ENCODE measurements around the gene LGR6.

LGR6 gene

GRCh38 chr1:202221911-202222909 is 28.6 kb downstream of the LGR6 start (continued):
- TF ChIP-seq ZNF169 (tag by site-specific recombination; IDR thresholded peaks at IDR 0.05) (no peak), INSM2 (tag by site-specific recombination; IDR thresholded peaks at IDR 0.05) (peak; percentile 64), PRDM4 (tag by site-specific recombination; IDR thresholded peaks at IDR 0.05) (no peak), ZNF404 (tag by site-specific recombination; IDR thresholded peaks at IDR 0.05) (no peak), HIC1 (tag by site-specific recombination; IDR thresholded peaks at IDR 0.05) (no peak; the same call in 1 of the 2 replicates), KLF7 (tag by site-specific recombination; IDR thresholded peaks at IDR 0.05; ENCODE audit: borderline replicate concordance) (no peak), ZNF776 (tag by site-specific recombination; IDR thresholded peaks at IDR 0.05; ENCODE audit: borderline replicate concordance) (no peak), ZBTB6 (tag by site-specific recombination; IDR thresholded peaks at IDR 0.05) (no peak), ZBTB17 (tag by site-specific recombination; IDR thresholded peaks at IDR 0.05) (no peak; the same call in 1 of the 2 replicates), ZNF394 (tag by site-specific recombination; IDR thresholded peaks at IDR 0.05; ENCODE audit: borderline replicate concordance) (no peak), ZNF37A (tag by site-specific recombination; IDR thresholded peaks at IDR 0.05) (no peak), ZEB2 (tag by site-specific recombination; IDR thresholded peaks at IDR 0.05) (peak; percentile 52; the same call in 1 of the 2 replicates), PRDM1 (tag by site-specific recombination; IDR thresholded peaks at IDR 0.05) (no peak), PATZ1 (tag by site-specific recombination; IDR thresholded peaks at IDR 0.05) (peak; percentile 88), ZSCAN4 (tag by site-specific recombination; IDR thresholded peaks at IDR 0.05) (no peak), ZNF610 (tag by site-specific recombination; IDR thresholded peaks at IDR 0.05; ENCODE audit: borderline replicate concordance) (no peak), ZNF529 (tag by site-specific recombination; IDR thresholded peaks at IDR 0.05; ENCODE audit: insufficient replicate concordance) (no peak), ZNF362 (tag by site-specific recombination; IDR thresholded peaks at IDR 0.05) (no peak), ZNF623 (tag by site-specific recombination; IDR thresholded peaks at IDR 0.05) (no peak), ZNF488 (tag by site-specific recombination; IDR thresholded peaks at IDR 0.05) (no peak), ZNF114 (tag by site-specific recombination; IDR thresholded peaks at IDR 0.05) (no peak), GLIS1 (tag by site-specific recombination; IDR thresholded peaks at IDR 0.05) (peak; percentile 92), ZFHX2 (tag by site-specific recombination; conservative IDR thresholded peaks at IDR 0.05) (peak; percentile 95), KLF16 (tag by site-specific recombination; IDR thresholded peaks at IDR 0.05) (no peak), ZSCAN30 (tag by site-specific recombination; IDR thresholded peaks at IDR 0.05) (no peak), ZNF48 (tag by site-specific recombination; IDR thresholded peaks at IDR 0.05) (no peak)
